HG03064 (cell line): ENCODE measurements around the gene FZD8.

ENCODE experiments used
- ATAC-seq: cut with Tn5 transposase; IDR thresholded peaks from one replicate; pipeline ENCODE4 v1.9.1; 2021; ENCODE audit warnings: low read depth; ENCODE audit not compliant: unreplicated experiment

FZD8 gene

GRCh38 chr10:35641676-35642034 lies 441 bp downstream of the FZD8 start:
- ATAC-seq, result peak; percentile 30

- peak; percentile 25 for ATAC-seq
Measured at GRCh38 chr10:35640951-35641675, 983 bp downstream of the FZD8 start.

- peak; percentile 32 for ATAC-seq
Measured at GRCh38 chr10:35640474-35640873, 1.6 kb downstream of the FZD8 start.

- ATAC-seq, result no peak
Measured at GRCh38 chr10:35639728-35640401, 2.2 kb downstream of the FZD8 start.

- ATAC-seq, result no peak
Measured at GRCh38 chr10:35639021-35639727, 2.9 kb downstream of the FZD8 start.

GRCh38 chr10:35638101-35638500 lies 4.0 kb downstream of the FZD8 start:
- ATAC-seq, result no peak

- no peak for ATAC-seq
Measured at GRCh38 chr10:35637462-35637861, 4.6 kb downstream of the FZD8 start.

GRCh38 chr10:35636956-35637355 lies 5.1 kb downstream of the FZD8 start:
- no peak for ATAC-seq

GRCh38 chr10:35635576-35635975 lies 6.5 kb downstream of the FZD8 start:
- no peak for ATAC-seq

- ATAC-seq, result no peak
Measured at GRCh38 chr10:35633006-35633980, 8.8 kb downstream of the FZD8 start.

GRCh38 chr10:35632027-35632426 lies 10.1 kb downstream of the FZD8 start:
- ATAC-seq, result no peak

GRCh38 chr10:35631404-35631803 lies 10.7 kb downstream of the FZD8 start:
- ATAC-seq, result no peak

- ATAC-seq, result no peak
Measured at GRCh38 chr10:35626971-35627507, 15.1 kb downstream of the FZD8 start.

- no peak for ATAC-seq
Measured at GRCh38 chr10:35614312-35614711, 27.8 kb downstream of the FZD8 start.

GRCh38 chr10:35613597-35614226 lies 28.4 kb downstream of the FZD8 start:
- ATAC-seq, result no peak

- no peak for ATAC-seq
Measured at GRCh38 chr10:35613107-35613440, 29.0 kb downstream of the FZD8 start.

- no peak for ATAC-seq
Measured at GRCh38 chr10:35612385-35613106, 29.6 kb downstream of the FZD8 start.

GRCh38 chr10:35611750-35612149 lies 30.3 kb downstream of the FZD8 start:
- no peak for ATAC-seq

GRCh38 chr10:35608328-35608672 lies 33.8 kb downstream of the FZD8 start:
- ATAC-seq, result no peak
